ENCODE measurements around the gene USP33.

DNA sequence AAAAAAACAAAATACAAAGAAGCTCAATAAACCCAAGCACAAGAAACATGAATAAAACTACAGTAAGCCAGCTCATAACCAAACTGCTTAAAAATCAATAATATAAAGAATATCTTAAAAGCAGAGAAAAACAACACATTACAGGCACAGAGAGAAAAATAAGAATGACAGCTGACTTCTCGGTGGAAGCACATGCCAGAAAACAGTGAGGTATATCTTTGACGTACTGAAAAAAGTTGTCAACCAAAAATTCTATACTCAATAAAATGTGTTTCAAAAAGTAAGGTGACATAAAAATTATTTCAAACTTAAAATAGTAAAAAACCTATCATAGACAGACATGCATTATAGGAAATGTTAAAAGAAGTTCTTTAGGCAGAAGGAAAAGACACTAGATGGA, 110.5 kb downstream of the USP33 start:
- TF ChIP-seq REST (IDR thresholded peaks at IDR 0.05): no peak
- TF ChIP-seq, protein P1, sequence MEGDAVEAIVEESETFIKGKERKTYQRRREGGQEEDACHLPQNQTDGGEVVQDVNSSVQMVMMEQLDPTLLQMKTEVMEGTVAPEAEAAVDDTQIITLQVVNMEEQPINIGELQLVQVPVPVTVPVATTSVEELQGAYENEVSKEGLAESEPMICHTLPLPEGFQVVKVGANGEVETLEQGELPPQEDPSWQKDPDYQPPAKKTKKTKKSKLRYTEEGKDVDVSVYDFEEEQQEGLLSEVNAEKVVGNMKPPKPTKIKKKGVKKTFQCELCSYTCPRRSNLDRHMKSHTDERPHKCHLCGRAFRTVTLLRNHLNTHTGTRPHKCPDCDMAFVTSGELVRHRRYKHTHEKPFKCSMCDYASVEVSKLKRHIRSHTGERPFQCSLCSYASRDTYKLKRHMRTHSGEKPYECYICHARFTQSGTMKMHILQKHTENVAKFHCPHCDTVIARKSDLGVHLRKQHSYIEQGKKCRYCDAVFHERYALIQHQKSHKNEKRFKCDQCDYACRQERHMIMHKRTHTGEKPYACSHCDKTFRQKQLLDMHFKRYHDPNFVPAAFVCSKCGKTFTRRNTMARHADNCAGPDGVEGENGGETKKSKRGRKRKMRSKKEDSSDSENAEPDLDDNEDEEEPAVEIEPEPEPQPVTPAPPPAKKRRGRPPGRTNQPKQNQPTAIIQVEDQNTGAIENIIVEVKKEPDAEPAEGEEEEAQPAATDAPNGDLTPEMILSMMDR (IDR thresholded peaks at IDR 0.05): no peak
- TF ChIP-seq BCL3 (IDR thresholded peaks at IDR 0.05): no peak
- no peak for TF ChIP-seq POLR2A (IDR thresholded peaks at IDR 0.05; ENCODE audit: low read length)
- no peak for TF ChIP-seq JUNB (IDR thresholded peaks at IDR 0.05)
- no peak for TF ChIP-seq RCOR1 (IDR thresholded peaks at IDR 0.05; ENCODE audit: low read depth, low read length)
- TF ChIP-seq RAD21 (conservative IDR thresholded peaks at IDR 0.05 in 1 of 2, IDR thresholded peaks at IDR 0.05 in 1 of 2): no peak
- no peak for TF ChIP-seq HDAC2 (IDR thresholded peaks at IDR 0.05)
- no peak for TF ChIP-seq SMC3 (IDR thresholded peaks at IDR 0.05)
- no peak for TF ChIP-seq JUN (IDR thresholded peaks at IDR 0.05)
- no peak for TF ChIP-seq CEBPB (IDR thresholded peaks at IDR 0.05)
